ENCODE measurements around the gene BLOC1S4.
"Not testable (repeated sequence)": the region's sequence is repeated elsewhere in the genome, so short reads cannot be mapped to it uniquely, and the experiment has no call there.

Gene BLOC1S4

DNA sequence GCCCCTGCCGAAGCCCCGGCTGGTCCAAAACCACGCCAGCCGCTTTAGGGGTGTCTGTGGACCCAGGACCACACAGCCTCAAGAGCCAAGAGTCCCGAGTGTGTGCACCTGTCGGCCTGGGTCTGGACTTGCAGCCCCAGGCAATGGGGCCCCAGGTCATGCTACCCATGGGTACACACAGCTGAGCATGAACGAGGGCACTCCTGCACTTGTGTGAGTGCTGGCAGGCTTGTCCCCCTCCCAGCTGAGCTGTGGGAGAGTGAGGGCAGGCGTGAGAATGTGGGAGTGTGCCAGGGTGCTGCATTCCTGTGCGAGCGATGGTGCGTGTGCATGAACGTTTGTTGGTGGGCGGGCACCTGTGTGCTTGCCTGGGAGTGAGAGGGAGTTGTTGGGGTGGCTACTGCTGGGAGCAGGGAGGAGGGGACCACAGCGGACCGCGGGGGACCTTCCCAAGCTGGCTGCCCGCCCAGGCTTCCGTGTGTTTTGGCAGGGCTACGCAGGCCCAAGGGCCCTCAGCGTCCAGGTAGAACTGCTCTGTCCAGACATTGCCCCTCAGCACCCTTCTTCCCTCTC lies 30.8 kb downstream of the BLOC1S4 start:
- peak; percentile 24 for DNase-seq

DNA sequence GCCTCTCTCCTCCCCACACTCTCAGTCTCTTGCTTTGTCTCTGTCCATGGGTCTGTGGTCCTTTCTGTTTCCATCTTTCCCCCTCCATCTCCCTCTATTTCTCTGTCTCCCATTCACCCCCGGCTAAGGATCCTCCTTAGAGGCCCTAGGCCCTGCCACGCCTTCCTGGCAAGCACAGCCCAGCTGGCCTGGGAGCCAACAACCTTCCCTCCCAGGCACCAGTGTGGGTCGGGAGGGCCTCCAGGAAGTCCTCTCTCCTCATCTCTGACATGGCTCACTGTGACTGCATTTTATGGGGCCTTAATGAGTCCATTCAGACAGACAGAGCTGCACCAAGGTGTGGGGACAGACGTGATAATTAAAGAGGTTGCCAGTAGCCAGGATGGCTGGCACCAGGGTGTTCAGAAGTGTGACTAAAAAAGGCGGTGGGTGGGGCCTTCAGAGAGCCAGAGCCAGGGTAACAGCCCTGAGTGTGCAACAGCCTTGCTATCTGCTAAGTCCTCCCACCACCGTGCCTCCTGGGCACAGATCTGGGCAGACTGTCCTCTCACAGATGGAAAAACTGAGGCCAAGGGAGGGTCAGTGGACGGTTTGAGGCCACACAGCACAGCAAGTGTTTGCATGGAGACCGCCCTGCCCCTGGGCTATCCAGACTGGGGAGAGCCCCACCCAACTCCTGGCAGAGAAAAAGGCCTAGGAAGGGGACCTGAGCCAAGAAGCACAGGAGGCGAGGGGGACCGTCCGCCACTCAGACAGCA lies 31.5 kb downstream of the BLOC1S4 start:
- peak; percentile 42 for DNase-seq

DNA sequence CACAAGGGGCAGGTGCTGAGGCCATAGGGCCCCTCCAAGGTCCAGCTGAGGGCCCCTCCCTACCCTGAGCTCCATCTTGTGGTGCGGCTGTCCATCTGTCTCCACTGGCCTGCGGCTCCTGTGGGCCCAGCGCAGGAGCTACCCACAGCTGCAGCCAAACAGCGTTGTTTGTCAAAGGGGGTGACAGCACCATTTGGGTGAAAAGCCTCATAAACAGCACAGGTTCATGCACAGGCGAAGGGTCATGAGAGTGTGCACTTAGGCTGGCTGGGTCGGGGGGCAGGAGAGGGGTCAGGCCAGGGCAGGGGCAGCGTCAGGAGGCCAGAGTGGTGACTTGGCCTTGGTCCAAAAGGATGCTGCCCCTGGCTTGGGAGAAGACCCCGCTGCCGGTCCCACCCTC lies 32.3 kb downstream of the BLOC1S4 start:
- no peak for DNase-seq

DNA sequence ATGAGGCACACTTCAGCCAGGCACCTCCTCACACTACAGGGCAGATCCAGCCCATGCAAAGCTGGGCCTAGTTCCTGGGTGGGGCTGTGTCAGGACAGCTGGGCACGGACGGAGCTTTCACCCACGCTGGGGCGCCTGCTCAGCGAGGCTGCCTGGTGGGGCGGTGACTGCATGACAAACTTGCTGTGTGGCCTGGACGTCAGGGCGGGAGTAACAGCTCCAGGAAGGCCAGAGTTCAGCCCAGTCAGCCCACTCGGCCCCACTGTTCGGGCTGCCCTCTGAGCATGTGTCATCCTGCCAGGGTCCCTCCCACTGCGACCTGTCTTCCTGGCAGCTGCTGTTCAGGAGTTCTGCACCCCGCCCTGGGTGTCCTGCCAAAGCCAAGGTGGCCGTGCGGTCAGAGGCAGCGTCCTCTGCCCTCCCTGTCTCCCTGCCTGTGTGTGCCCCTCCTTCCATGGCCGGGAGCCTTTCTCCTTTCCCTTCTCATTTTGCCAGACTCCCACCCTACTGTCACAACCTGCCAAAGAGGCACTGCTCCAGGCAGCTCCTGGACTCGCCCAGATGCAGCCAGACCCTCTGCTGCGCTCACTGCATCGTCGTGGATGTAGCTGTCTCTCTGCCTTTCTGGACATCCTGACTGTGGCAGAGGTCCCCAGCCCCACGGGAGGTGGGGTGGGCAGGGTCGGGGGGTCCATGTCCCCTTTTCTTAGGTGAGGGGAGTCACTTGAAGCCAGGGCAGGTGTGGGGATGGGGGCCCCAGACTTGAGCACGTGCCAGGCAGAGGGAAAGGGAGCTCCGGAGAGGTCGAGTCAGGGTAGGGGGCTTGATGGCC lies 33.6 kb downstream of the BLOC1S4 start:
- no peak for DNase-seq

DNA sequence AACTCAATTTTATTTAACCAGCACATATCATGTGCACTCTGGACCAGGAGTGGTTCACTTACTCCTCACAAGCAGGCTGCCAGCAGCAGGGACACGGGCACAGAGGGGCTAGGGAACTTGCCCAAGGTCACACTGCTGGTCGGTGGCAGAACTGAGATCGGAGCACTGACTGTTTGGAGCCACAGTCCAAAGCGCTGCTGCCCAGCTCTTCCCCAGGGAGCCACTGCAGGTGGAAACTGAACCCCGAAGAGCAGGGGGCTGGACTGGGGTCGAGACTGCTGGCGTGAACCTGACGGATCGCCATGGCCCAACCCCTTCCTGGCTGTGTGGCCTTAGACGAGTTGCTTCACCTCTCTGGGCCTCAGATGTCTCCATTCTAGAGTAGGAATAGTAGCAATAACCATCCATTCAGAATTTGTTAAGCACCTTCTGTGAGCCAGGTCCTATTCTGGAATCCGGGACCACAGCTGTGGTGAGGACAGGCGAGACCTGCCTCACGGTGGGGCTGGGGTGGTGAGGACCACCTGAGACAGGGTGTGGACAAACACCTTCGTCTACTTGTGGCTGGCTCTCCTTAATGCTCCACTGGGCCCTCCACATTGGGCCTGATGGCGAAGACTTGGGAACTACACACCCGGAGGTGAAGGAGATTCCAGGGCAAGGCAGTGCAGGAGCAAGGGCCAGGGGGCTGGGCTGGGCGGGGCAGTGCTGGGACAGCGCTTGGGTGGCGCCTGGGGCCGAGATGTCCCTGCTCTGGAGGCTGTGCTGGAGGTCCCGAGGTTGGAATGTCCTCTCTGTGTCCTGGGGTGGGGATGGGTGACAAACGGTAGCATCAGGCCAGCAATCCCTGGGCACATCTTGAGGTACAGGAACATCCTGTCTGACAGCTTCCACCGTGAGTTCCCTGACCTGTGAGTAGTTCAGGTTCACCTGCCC lies 34.6 kb downstream of the BLOC1S4 start:
- no peak for DNase-seq

DNA sequence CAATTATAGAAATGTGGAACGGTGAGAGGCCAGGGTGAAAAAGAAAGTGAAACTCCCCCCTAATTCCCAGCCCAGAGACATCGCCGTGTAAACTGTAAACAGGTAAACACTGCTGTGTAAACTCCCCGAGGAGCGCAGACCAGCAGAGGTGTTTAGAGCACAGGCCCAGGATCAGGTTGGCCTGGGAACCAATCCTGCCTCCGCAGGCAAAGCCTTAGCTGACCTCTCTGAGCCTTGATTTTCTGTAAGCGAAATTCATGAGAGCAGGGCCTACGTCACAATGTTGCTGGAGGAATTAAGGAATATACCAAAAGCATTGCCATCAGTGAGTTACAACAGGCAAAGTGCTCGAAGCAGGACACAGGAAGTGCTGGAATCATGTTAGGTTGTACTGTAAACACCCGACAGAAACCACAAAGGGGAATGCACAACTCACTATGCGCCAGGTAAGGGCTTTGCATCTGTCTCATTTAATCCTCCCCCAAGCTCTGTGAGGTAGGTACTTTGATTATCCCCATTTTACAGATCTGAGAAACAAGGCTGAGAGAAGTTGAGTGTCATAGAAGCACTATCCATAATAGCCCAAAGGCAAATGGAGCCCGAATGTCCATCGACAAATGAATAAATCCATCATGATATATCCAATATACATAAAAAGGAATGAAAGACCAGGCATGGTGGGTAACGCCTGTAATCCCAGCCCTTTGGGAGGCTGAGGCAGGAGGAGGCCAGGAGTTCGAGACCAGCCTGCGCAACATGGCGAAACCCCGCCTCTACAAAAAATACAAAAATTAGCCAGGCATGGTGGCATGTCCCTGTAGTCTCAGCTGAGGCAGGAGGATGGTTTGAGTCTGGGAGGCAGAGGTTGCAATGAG lies 35.9 kb downstream of the BLOC1S4 start:
- no peak for DNase-seq

DNA sequence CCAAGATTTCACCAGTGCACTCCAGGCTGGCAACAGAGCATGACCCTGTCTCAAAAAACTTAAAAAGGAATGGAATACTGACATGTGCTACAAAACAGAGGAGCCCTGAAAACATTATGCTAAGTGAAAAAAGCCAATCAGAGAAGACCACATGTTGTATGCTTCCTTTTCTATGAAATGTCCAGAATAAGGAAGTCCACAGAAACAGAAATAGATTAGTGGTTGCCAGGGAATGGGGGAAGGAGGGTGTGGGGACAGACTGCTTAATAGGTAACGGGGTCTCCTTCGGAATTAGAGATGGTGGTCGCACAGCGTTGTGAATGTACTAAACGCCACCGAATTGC lies 36.5 kb downstream of the BLOC1S4 start:
- no peak for DNase-seq

DNA sequence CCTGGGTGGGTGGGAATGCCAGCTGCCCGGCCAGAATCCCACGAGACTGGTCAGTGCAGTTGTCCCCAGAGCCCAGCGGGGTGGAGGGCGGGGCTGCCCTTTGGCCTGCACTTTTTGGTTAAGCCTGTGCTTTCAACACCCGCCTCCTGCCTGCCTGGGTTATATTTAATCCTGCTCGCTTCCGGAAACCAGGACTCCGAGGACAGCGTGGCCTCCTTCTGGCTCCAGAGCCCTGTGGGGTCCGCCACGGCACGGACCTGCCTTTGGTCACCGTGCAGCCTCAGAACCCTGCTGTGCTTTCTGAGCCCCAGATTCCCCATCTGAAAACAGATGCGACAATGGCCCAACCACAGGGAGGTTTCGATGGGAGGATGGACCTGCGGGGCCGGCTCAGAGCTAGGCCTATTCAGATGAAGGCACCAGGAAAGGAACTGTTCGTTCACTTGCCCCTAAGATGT lies 37.2 kb downstream of the BLOC1S4 start:
- DNase-seq, result no peak

DNA sequence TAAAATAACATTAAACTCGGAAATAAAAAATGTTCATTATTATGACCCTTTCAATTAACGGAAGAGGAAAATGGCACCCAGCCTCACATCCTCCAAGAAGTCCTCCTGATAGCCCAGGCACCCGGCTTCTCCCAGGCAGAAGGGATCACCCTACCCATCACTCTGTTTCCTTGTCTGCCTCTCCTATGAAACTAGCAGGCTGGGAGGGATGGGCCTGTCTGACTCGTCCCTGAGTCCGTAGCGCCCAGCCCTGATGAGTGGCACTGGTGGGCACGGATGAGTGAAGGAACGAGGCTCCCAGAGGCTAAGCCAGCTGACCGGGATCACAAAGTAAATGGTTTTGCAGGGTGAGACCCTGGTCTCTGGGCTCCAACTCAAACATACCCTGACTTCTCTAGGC lies 37.9 kb downstream of the BLOC1S4 start:
- no peak for DNase-seq

DNA sequence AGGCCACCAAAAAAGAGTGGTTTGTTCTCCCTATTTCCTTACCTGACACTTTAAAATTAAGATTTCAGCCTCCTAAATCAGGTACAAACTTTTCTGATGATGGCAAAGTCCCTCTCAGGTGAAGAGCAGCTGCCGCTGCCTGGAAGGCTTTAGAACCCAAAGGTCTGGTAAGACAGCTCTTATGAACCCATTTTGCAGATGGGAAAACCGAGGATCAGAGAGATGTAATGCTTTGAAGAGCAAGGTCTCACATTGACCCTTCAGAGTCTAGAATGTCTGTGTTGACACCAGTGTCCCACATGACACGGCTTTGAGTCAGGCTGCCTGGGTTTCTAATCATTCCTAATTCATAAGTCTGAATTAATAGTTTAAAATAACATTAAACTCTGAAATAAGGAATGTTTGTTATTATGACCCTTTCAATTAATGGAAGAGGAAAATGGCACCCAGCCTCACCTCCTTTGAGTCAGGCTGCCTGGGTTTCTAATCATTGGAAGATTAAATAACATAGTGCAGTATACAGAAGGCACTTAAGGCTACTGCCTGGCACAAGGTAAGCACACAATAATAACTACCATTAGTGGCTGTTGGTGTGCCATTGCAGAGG lies 38.6 kb downstream of the BLOC1S4 start:
- no peak for DNase-seq

DNA sequence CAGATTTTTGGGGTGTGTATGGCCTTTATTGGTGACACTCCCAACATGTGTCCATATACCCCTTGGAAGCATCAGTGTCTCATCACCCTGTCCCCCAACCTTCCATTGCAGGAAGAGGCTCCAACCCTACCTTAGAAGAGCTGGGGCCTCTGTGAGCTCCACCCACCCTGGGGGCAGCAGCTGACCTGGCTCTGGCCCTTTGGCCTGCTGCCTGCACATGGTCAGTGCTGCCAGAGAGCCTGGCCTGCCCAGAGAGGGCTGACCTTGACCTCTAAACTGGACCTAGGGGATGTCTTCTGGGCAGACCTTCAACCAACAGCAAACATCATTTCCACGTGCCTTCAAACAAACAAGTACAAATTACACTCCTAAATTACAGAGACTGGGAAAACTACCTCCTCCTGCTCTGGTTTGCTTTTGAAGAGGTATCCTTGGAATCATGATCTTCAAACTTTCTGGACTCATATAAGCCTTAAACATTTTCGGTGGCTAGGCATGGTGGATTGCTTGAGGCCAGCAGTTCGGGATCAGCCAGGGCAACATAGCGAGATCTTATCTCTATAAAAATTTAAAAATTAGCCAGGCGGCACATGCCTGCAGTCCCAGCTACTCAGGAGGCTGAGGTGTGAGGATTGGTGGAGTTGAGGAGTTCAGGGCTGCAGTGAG lies 39.2 kb downstream of the BLOC1S4 start:
- no peak for DNase-seq

DNA sequence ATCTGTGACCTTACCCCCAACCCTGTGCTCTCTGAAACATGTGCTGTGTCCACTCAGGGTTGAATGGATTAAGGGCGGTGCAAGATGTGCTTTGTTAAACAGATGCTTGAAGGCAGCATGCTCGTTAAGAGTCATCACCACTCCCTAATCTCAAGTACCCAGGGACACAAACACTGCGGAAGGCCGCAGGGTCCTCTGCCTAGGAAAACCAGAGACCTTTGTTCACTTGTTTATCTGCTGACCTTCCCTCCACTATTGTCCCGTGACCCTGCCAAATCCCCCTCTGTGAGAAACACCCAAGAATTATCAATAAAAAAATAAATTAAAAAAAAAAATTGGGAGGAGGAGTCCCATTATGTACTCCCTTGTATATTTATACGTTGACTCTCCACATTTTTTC lies 40.4 kb downstream of the BLOC1S4 start:
- not testable (repeated sequence) for DNase-seq

DNA sequence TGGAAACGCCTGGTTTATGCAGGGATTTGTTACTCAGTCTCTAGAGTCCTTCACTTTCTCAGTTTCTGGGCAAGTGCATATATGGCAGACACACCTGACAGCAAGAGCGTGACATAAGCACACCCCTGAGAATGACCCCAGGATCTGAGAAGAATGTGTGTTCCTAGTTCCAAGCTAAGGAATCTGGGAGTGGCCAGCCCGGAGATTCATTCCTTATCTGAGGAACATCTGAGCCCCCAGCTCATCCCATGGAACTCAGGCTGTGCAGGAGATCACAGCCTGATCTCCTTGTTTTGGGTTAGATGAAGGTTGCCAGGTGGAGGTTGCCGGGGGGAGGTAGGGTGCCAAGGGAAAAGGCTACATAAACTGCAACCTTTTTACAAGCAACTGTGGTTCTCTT lies 42.8 kb downstream of the BLOC1S4 start:
- DNase-seq, result no peak

DNA sequence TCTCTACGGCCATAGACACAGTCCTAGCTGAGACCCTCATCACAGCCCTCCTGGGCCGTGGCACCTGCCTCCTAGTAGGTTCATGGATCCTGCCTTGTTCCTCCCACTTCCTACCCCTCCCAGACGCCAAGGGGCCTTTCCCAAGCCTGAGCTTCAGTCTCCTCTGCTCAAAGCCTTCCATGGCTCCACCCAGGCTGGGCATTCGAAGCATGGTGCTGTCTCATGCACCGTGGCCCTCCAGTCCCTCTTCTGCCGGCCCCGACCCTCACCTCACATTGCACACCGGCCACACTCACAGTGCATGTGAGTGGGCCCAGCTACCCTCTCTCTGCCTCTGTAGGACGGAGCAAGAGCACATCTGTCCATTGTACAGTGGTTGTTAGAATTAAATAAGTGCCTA lies 44.9 kb downstream of the BLOC1S4 start:
- no peak for DNase-seq

DNA sequence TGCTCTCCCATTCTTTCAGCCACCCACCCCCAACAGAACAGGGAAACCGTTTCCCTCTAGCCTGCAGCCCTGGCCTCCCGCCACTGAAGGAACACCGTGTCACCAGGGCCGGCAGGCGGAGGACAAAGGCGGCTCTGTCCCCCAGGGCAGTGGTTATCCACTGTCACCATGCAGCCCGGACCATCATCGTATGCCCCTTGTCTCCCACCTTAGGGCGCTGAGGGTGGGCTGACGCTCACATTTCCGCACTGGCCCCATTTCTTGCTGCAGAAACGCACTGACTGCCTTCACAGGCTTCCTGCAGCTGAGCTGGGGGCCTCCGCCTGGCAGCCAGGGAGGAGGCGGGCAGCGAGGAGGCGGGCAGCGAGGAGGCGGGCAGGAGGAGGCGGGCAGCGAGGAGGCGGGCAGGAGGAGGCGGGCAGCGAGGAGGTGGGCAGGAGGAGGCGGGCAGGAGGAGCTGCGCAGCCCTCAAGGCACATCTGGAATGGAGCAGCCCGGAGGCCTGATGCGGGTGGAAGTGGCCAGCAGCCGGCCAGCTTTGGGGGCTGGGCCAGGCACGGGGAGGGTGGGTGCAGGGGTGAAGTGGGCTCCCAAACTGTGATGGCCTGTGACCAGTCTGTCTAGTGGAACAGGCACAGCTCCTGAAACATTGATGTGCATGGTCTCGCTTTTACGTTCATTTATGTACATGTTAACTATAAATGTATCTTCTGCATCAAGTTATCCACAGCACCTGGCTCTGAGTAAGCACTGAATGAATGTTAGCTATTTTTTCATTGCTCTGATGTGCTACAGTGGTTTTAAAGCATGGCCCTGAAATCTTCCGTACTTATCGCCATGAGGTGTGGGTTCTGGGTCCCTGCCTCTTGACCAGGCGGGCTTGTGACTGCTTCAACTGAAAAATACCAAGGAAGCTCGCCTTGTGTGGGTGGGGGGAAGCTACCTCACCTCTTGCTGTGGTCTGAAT lies 46.0 kb downstream of the BLOC1S4 start:
- DNase-seq, result no peak

DNA sequence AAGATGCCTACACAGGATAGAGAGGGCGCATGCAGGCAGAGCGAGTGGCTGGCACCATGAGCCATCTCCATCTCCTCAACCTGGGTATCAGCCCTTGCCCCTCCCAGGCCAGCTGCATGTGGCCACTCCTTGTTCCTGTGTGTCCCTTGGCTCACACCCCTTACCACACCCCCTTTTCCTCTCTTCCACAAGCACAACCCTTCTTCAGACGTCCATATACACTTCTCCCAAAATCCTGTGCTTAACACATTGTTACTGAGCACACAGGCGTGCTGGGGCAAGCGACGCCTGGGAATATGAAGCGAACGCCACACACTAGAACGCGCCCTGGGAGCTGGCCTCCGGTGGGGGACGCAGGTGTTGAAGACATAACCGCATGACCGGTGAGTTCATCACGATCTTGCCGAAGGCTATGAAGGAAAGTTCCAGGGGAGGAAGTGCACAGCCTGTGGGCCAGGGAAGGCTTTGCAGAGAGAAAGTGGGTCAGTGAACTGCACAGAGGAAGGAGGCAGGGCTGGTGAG lies 47.4 kb downstream of the BLOC1S4 start:
- no peak for DNase-seq

DNA sequence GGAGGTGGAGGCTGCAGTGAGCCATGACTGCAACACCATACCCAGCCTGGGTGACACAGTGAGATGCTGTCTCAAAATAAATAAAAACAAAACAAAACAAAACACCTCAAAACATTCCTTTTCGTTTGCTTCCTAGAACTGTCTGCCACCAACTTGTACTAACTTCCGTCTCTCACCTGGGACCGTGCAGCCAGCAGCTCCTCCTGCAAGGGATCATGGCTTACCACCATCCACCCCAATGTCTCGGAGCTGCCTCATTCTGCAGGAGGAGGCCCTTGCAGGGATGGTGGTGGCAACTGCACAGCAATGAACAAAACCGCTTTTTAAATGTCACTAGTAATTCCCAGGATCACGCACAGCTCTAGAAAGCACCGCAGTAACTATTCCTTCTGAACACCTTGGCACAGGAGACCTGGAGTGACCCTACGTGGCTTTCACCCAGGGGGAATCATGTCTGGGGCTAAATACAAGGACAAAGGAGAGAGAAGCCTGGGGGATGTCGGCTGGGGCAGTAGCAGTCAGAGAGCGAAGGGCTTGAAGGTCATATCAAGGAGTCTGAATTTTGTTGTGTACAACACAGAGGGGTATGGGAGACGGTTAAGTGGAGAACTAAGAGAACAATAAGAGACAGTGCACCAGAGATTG lies 49.1 kb downstream of the BLOC1S4 start:
- no peak for DNase-seq

DNA sequence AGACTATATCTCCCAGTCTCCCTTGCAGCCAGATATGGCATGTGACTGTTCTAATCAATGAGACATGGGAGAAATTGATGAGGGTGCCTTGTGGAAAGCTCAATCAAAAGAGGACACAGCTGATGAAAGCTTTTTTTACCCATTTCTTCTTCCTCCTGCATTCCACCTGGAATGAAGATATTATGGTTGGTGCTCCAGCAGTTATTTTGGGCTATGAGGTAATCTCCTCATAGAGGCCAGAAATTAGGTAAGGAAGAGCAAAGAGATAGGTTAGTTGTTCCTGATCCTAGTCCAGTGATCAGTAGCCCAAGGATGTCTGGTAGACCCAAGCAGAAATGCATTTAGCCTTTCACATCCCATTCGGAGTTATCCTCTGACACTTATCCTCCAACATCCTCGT lies 49.7 kb downstream of the BLOC1S4 start:
- DNase-seq, result no peak

Measured in DMS153 (cell line).